Thymus (tissue), 14 donors: ENCODE results near the gene KRT76. TPM values are rescaled to one million over a fixed set of nuclear protein-coding genes. Genes with fewer than 3 reads are reported as not detected.

Experiments
- DNase-seq, 9 donors: peaks; one replicate each; pipeline ENCODE4 v3.0.0-alpha.2; 2013; ENCODE audit warnings: low spot score in 9 of 9, low read depth in 6 of 9, missing footprints in 1 of 9
- H3K27ac ChIP-seq, 2 donors: one replicate each; pipeline ENCODE4 v1.5.1; 2013; ENCODE audit warnings: control low read depth in 1 of 2, low read depth in 1 of 2, low read length in 1 of 2, mild to moderate bottlenecking in 1 of 2, moderate library complexity in 1 of 2
- H3K27me3 ChIP-seq, 2 donors: one replicate each; pipeline ENCODE4 v1.5.1; 2013; ENCODE audit warnings: low read length in 1 of 2; ENCODE audit not compliant: control insufficient read depth in 2 of 2, insufficient read depth in 1 of 2
- H3K36me3 ChIP-seq, 2 donors: one replicate each; pipeline ENCODE4 v1.5.1; 2013; ENCODE audit warnings: low read length in 1 of 2, mild to moderate bottlenecking in 1 of 2, moderate library complexity in 1 of 2; ENCODE audit not compliant: control insufficient read depth in 2 of 2, insufficient read depth in 2 of 2
- H3K4me1 ChIP-seq, 2 donors: one replicate each; pipeline ENCODE4 v1.5.1; 2013; ENCODE audit warnings: low read length in 2 of 2; ENCODE audit not compliant: control insufficient read depth in 2 of 2, insufficient read depth in 2 of 2
- H3K4me3 ChIP-seq, 2 donors: one replicate each; pipeline ENCODE4 v1.5.1; 2013; ENCODE audit warnings: low read length in 2 of 2, control low read depth in 1 of 2, mild to moderate bottlenecking in 1 of 2
- H3K9me3 ChIP-seq, 2 donors: one replicate each; pipeline ENCODE4 v1.5.1; 2013; ENCODE audit warnings: low read length in 1 of 2, mild to moderate bottlenecking in 1 of 2; ENCODE audit not compliant: control insufficient read depth in 2 of 2, insufficient read depth in 1 of 2
- WGBS: extraction: QIAGEN DNeasy Blood & Tissue Kit; methylation state at CpG from one replicate; pipeline ENCODE4 v1.1.7; 2013; 5-methylcytosine and 5-hydroxymethylcytosine counted together
- long read RNA-seq, 10 donors: transcript quantifications; one replicate each; lab custom pipeline, GENCODE V29; 2026
- polyA plus RNA-seq: library from polyadenylated mRNA; stranded (reverse); fragments of 200-250 nt; gene quantifications from one replicate; pipeline ENCODE4 v1.2.3, GENCODE V29; 2013
- total RNA-seq: library from RNA; stranded (reverse); fragments of 120-200 nt; gene quantifications from one replicate; pipeline ENCODE4 v1.2.4, GENCODE V29; 2013
- donor health status: healthy.

Gene KRT76
- 0.14 TPM for total RNA-seq
- polyA plus RNA-seq: 0.91 TPM
- long read RNA-seq, donor 1: 0 reads
- long read RNA-seq, donor 2: 0 reads
- long read RNA-seq, donor 3: 0 reads
- long read RNA-seq, donor 4: 0 reads
- long read RNA-seq, donor 5: 0 reads
- long read RNA-seq, donor 6: 0 reads
- long read RNA-seq, donor 7: 0 reads
- long read RNA-seq, donor 8: 0 reads
- long read RNA-seq, donor 9: 0 reads
- long read RNA-seq, donor 10: 0 reads

GRCh38 chr12:52776913-52777395 is at the start of gene KRT76:
Gene KRT76, minus strand, starts transcription at chr12:52777345. Its CDS starts 54 bp downstream, at chr12:52777291.
- H3K36me3 ChIP-seq: no peaks in the 10 kb centered on the region
- no peak for DNase-seq
- H3K9me3 ChIP-seq: no peaks in the 10 kb centered on the region
- H3K4me1 ChIP-seq: no peaks in the 10 kb centered on the region
- H3K27ac ChIP-seq: no peak within 1 kb of the TSS
- whole genome bisulfite sequencing: 87% methylated on average over 8 of the region's 8 CpGs
- H3K27me3 ChIP-seq: peaks cover 0 to 6% of the 10 kb centered on the region in 2 donors
- H3K4me3 ChIP-seq: no peak within 1 kb of the TSS

- peaks cover 0 to 2% of the 10 kb centered on the region in 2 donors for H3K27me3 ChIP-seq
- H3K27ac ChIP-seq: no peak overlapping the region
- WGBS: 89% methylated on average over 4 of the region's 4 CpGs
- H3K9me3 ChIP-seq: no peaks in the 10 kb centered on the region
- H3K4me1 ChIP-seq: peaks cover 0 to 2% of the 10 kb centered on the region in 2 donors
- no peaks in the 10 kb centered on the region for H3K36me3 ChIP-seq
- no peak overlapping the region for H3K4me3 ChIP-seq
- DNase-seq: no peak
Observed at GRCh38 chr12:52825961-52826360, 48.8 kb upstream of the KRT76 start.

- Histone ChIP-seq H3K4me1 (peaks cover 0 to 2% of the 10 kb centered on the region in 2 donors), H3K9me3 (no peaks in the 10 kb centered on the region), H3K27me3 (peaks cover 0 to 3% of the 10 kb centered on the region in 2 donors), H3K4me3 (no peak overlapping the region), H3K36me3 (no peaks in the 10 kb centered on the region), H3K27ac (no peak overlapping the region)
- WGBS: 87% methylated on average over 5 of the region's 5 CpGs
- DNase-seq: no peak
Observed at GRCh38 chr12:52824741-52825410, 47.7 kb upstream of the KRT76 start.

- no peak overlapping the region for H3K4me3 ChIP-seq
- no peaks in the 10 kb centered on the region for H3K9me3 ChIP-seq
- 91% methylated on average over 15 of the region's 15 CpGs for WGBS
- H3K4me1 ChIP-seq: peaks cover 0 to 2% of the 10 kb centered on the region in 2 donors
- H3K27me3 ChIP-seq: peaks cover 0 to 3% of the 10 kb centered on the region in 2 donors
- H3K27ac ChIP-seq: no peak overlapping the region
- H3K36me3 ChIP-seq: no peaks in the 10 kb centered on the region
- DNase-seq: no peak
Observed at GRCh38 chr12:52823761-52824450, 46.8 kb upstream of the KRT76 start.

- 79% methylated on average over 16 of the region's 16 CpGs for WGBS
- Histone ChIP-seq H3K4me3 (no peak overlapping the region), H3K36me3 (no peaks in the 10 kb centered on the region), H3K9me3 (no peaks in the 10 kb centered on the region), H3K27me3 (peaks cover 0 to 10% of the 10 kb centered on the region in 2 donors), H3K4me1 (peaks cover 0 to 2% of the 10 kb centered on the region in 2 donors), H3K27ac (no peak overlapping the region)
- DNase-seq: no peak
Observed at GRCh38 chr12:52822771-52823510, 45.8 kb upstream of the KRT76 start.

GRCh38 chr12:52821826-52822660 is 44.9 kb upstream of the KRT76 start:
- Histone ChIP-seq H3K9me3 (no peaks in the 10 kb centered on the region), H3K36me3 (no peaks in the 10 kb centered on the region), H3K4me3 (no peak overlapping the region), H3K27me3 (peaks cover 0 to 10% of the 10 kb centered on the region in 2 donors), H3K27ac (no peak overlapping the region), H3K4me1 (peaks cover 0 to 2% of the 10 kb centered on the region in 2 donors)
- no peak for DNase-seq
- 90% methylated on average over 10 of the region's 10 CpGs for WGBS

- no peak for DNase-seq
- Histone ChIP-seq H3K27me3 (peaks cover 0 to 10% of the 10 kb centered on the region in 2 donors), H3K9me3 (no peaks in the 10 kb centered on the region), H3K36me3 (no peaks in the 10 kb centered on the region), H3K4me1 (peaks cover 0 to 2% of the 10 kb centered on the region in 2 donors), H3K27ac (no peak overlapping the region), H3K4me3 (no peak overlapping the region)
- WGBS: 98% methylated on average over 4 of the region's 4 CpGs
Observed at GRCh38 chr12:52821071-52821730, 44.1 kb upstream of the KRT76 start.

- no peak for DNase-seq
- Histone ChIP-seq H3K4me3 (no peak overlapping the region), H3K4me1 (peaks cover 0 to 2% of the 10 kb centered on the region in 2 donors), H3K27ac (no peak overlapping the region), H3K36me3 (no peaks in the 10 kb centered on the region), H3K9me3 (no peaks in the 10 kb centered on the region), H3K27me3 (peaks cover 0 to 10% of the 10 kb centered on the region in 2 donors)
- WGBS: 97% methylated on average over 6 of the region's 6 CpGs
Observed at GRCh38 chr12:52820521-52820920, 43.4 kb upstream of the KRT76 start.
